Measurements from ENCODE around the gene SULT1A2. TPM values are rescaled to one million over a fixed set of nuclear protein-coding genes. Genes with fewer than 3 reads are reported as not detected.

SULT1A2 gene
- total and polyA plus RNA-seq, 2 of the 13 experiments (the other 11 are each of a cell fraction or from before 2014, with no cell fraction given) = 33.0 to 34.2 TPM

DNA sequence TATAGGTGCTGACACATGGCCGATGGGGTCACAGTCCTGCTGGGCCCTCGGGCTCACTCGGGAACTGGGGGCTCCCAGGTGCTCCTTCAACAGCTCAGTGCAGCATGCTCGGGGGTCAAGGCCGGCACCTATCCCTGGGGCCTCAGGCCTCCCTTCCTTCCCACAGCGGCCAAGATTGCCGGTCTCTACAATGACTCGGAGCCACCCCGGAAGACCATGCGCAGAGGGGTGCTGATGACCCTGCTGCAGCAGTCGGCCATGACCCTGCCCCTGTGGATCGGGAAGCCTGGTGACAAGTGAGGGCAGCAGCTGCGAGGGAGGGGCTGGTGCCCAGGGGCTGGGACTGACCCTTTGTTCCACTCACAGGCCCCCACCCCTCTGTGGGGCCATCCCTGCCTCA is 6.9 kb downstream of the SULT1A2 start:
- ATAC-seq = peak; percentile 5; the same call in 2 of the 3 replicates
- H2AFZ ChIP-seq (ENCODE audit: low read length) = no peak overlapping the region
- in situ Hi-C loops (cut with HindIII; ENCODE audit: extremely low pct_ligation_motif_present, low pct_unique_long_range_greater_than_20kb) = no loop called here

More for the DNA sequence above, 6.9 kb downstream of the SULT1A2 start:
- no peaks in the 10 kb centered on the region for H3K9me3 ChIP-seq (ENCODE audit: low read length)
- H4K20me1 ChIP-seq (ENCODE audit: insufficient read depth, low read length) = no peaks in the 10 kb centered on the region; the same call in 1 of the 2 replicates
- H3K36me3 ChIP-seq (replicated peaks in 1 of 2; ENCODE audit: control insufficient read depth in 1 of 2, insufficient read depth in 2 of 2, low read length in 2 of 2) = peaks cover 27 to 54% of the 10 kb centered on the region in 2 experiments
- H3K4me1 ChIP-seq (ENCODE audit: insufficient read depth, low read length) = peaks cover 12% of the 10 kb centered on the region
- no peak for DNase-seq (ENCODE audit: low spot score)
- H3K27me3 ChIP-seq (ENCODE audit: control insufficient read depth in 1 of 2, insufficient read depth in 2 of 2, low read length in 2 of 2) = no peaks in the 10 kb centered on the region
- no peak for TF ChIP-seq ZNF7 (CRISPR knock-in tag; IDR thresholded peaks at IDR 0.05)
- peak; percentile 58; the same call in 1 of the 2 replicates for TF ChIP-seq RBFOX2 (IDR thresholded peaks at IDR 0.05; ENCODE audit: low read depth, low read length)
- no peak for TF ChIP-seq PHF5A (CRISPR knock-in tag; IDR thresholded peaks at IDR 0.05; ENCODE audit: low read depth, unreplicated experiment)
- TF ChIP-seq TMF1 (CRISPR knock-in tag; IDR thresholded peaks at IDR 0.05; ENCODE audit: low read depth) = no peak
- TF ChIP-seq ASH2L (IDR thresholded peaks at IDR 0.05; ENCODE audit: insufficient read length, low read depth, low read length) = no peak
- TF ChIP-seq AGO1 (IDR thresholded peaks at IDR 0.05; ENCODE audit: low read depth, low read length, poor library complexity, severe bottlenecking) = peak; percentile 36
- TF ChIP-seq, protein P1, sequence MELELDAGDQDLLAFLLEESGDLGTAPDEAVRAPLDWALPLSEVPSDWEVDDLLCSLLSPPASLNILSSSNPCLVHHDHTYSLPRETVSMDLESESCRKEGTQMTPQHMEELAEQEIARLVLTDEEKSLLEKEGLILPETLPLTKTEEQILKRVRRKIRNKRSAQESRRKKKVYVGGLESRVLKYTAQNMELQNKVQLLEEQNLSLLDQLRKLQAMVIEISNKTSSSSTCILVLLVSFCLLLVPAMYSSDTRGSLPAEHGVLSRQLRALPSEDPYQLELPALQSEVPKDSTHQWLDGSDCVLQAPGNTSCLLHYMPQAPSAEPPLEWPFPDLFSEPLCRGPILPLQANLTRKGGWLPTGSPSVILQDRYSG (CRISPR knock-in tag; IDR thresholded peaks at IDR 0.05) = no peak
- 0 out of 2 replicates have a peak, but pooled peaks have one; percentile 17 for TF ChIP-seq ZFP91 (CRISPR knock-in tag; IDR thresholded peaks at IDR 0.05; ENCODE audit: borderline replicate concordance)
- H3K4me2 ChIP-seq (ENCODE audit: low read depth, low read length) = no peak overlapping the region
- H3K27ac ChIP-seq (ENCODE audit: extremely low read length, insufficient read depth, low read length) = no peak overlapping the region
- CTCF ChIA-PET (ENCODE audit: low intra/inter-chr PET ratio, low total read pairs) = no interaction called here
- H3K79me2 ChIP-seq (ENCODE audit: insufficient read depth, low read length) = no peaks in the 10 kb centered on the region
- no peak overlapping the region for H3K9ac ChIP-seq (ENCODE audit: insufficient read depth, low read depth, low read length)
- POLR2A ChIA-PET = no interaction called here
- BruUV-seq (replicated peaks) = no TSS peak
- intact Hi-C loops (cut with micrococcal nuclease; ENCODE audit: unreplicated experiment) = no loop called here
- WGBS (ENCODE audit: low lambda C conversion rate) = 96% methylated on average over 13 of the region's 13 CpGs
- FAIRE-seq = no peak
- H3K4me3 ChIP-seq (replicated peaks in 1 of 3; ENCODE audit: insufficient read depth in 1 of 3, low read depth in 2 of 3, low read length in 3 of 3) = no peak overlapping the region
